ENCODE results near the gene ZNF729.
"Not testable (repeated sequence)": the region's sequence is repeated elsewhere in the genome, so short reads cannot be mapped to it uniquely, and the experiment has no call there.

The ZNF729 gene

GRCh38 chr19:22286151-22286810 is at the start of gene ZNF729:
Gene ZNF729, plus strand, starts transcription at chr19:22286441. Its CDS starts 85 bp downstream, at chr19:22286526.
- no peak for DNase-seq (ENCODE audit: low spot score)

- no peak for DNase-seq (ENCODE audit: low spot score)
Observed at GRCh38 chr19:22256856-22257255, 29.4 kb upstream of the ZNF729 start.

GRCh38 chr19:22257381-22257780 is 28.9 kb upstream of the ZNF729 start:
- no peak for DNase-seq (ENCODE audit: low spot score)

- no peak for DNase-seq (ENCODE audit: low spot score)
Observed at GRCh38 chr19:22257916-22258315, 28.3 kb upstream of the ZNF729 start.

GRCh38 chr19:22260499-22260898 is 25.7 kb upstream of the ZNF729 start:
- DNase-seq (ENCODE audit: low spot score): no peak

GRCh38 chr19:22261596-22261995 is 24.6 kb upstream of the ZNF729 start:
- DNase-seq (ENCODE audit: low spot score): no peak

- no peak for DNase-seq (ENCODE audit: low spot score)
Observed at GRCh38 chr19:22263121-22263520, 23.1 kb upstream of the ZNF729 start.

- not testable (repeated sequence) for DNase-seq (ENCODE audit: low spot score)
Observed at GRCh38 chr19:22321554-22321953, 35.3 kb downstream of the ZNF729 start.

GRCh38 chr19:22326219-22326618 is 40.0 kb downstream of the ZNF729 start:
- no peak for DNase-seq (ENCODE audit: low spot score)

GRCh38 chr19:22327321-22327720 is 41.1 kb downstream of the ZNF729 start:
- no peak for DNase-seq (ENCODE audit: low spot score)

GRCh38 chr19:22331521-22331920 is 45.3 kb downstream of the ZNF729 start:
- DNase-seq (ENCODE audit: low spot score): no peak

- no peak for DNase-seq (ENCODE audit: low spot score)
Observed at GRCh38 chr19:22332924-22333323, 46.7 kb downstream of the ZNF729 start.

GRCh38 chr19:22335716-22336115 is 49.5 kb downstream of the ZNF729 start:
- DNase-seq (ENCODE audit: low spot score): no peak

- DNase-seq (ENCODE audit: low spot score): no peak
Observed at GRCh38 chr19:22354665-22355064, 68.4 kb downstream of the ZNF729 start.

Data from HuH-7.5 (cell line).